Body of pancreas (tissue), 4 donors: ENCODE data around the gene PSAPL1.

Experiments
- POLR2A ChIP-seq, 3 donors: fragments of 450-650 bp; IDR thresholded peaks; one replicate each; pipeline ENCODE4 v1.6.1; 2016; ENCODE audit warnings: antibody characterized with exemption in 3 of 3, mild to moderate bottlenecking in 2 of 3
- TF ChIP-seq, protein P1 (sequence below), 7 experiments: fragments of 450-650 bp in 4 of 7; fragments of 200-600 bp in 3 of 7; sonication (generic) in 3 of 7; IDR thresholded peaks; one replicate each; pipeline ENCODE4 v1.5.1; 2016 to 2019; ENCODE audit warnings: antibody characterized with exemption in 7 of 7

DNA sequence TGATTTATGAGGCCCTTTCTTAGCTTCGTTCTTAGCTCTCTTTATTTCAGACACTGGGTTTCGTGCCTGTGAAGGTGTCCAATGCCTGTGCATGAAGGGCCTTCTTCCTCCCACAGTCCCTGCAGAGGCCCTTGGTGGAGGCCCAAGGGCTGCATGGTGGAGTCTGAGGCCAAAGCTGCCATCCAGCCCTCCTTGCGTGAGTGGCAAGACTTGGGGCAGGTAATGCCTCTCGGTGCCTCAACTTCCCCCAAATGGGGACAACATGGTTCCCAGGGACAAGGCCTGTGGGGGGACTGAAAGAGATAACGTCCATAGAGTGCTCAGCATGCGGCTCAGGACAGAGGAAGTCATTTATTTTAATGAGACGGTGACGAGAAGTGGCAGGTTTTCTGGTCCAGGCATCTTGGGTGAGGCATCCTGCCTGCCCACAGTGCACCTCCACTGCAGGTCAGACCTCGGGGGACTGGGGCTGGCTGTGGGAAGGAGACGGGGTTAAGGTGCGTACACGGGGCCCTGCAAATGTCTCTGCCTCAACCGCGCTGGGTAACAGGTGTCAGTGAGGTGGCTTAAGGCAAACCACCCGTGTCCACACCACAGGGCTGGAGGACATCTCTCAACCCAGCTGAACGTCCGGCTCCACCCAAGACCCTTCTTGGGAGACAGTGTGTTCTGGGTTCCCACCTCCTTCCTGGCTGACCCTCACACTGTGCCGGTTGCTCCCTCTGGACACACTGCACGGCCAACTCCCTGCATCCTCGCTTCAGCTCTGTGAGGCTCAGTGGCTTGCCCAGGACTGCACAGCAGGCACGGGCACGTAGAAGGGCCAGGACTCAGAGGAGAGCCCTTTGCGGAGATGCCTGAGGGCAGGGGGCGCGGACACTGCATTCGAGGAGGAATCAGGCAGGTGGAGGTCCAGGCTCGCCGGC lies 50.5 kb downstream of the PSAPL1 start:
- TF ChIP-seq POLR2A (IDR thresholded peaks at IDR 0.05): no peak
- TF ChIP-seq, protein P1, sequence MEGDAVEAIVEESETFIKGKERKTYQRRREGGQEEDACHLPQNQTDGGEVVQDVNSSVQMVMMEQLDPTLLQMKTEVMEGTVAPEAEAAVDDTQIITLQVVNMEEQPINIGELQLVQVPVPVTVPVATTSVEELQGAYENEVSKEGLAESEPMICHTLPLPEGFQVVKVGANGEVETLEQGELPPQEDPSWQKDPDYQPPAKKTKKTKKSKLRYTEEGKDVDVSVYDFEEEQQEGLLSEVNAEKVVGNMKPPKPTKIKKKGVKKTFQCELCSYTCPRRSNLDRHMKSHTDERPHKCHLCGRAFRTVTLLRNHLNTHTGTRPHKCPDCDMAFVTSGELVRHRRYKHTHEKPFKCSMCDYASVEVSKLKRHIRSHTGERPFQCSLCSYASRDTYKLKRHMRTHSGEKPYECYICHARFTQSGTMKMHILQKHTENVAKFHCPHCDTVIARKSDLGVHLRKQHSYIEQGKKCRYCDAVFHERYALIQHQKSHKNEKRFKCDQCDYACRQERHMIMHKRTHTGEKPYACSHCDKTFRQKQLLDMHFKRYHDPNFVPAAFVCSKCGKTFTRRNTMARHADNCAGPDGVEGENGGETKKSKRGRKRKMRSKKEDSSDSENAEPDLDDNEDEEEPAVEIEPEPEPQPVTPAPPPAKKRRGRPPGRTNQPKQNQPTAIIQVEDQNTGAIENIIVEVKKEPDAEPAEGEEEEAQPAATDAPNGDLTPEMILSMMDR (IDR thresholded peaks at IDR 0.05): no peak
